NCI-H524 treated with DMSO at 0.1 percent for 48 hours (cell line): ENCODE data around the gene PTPRE.

Experiments used
- DNase-seq: peaks from one replicate; lab custom pipeline; 2025; lab: John Stamatoyannopoulos, UW

PTPRE gene

DNA sequence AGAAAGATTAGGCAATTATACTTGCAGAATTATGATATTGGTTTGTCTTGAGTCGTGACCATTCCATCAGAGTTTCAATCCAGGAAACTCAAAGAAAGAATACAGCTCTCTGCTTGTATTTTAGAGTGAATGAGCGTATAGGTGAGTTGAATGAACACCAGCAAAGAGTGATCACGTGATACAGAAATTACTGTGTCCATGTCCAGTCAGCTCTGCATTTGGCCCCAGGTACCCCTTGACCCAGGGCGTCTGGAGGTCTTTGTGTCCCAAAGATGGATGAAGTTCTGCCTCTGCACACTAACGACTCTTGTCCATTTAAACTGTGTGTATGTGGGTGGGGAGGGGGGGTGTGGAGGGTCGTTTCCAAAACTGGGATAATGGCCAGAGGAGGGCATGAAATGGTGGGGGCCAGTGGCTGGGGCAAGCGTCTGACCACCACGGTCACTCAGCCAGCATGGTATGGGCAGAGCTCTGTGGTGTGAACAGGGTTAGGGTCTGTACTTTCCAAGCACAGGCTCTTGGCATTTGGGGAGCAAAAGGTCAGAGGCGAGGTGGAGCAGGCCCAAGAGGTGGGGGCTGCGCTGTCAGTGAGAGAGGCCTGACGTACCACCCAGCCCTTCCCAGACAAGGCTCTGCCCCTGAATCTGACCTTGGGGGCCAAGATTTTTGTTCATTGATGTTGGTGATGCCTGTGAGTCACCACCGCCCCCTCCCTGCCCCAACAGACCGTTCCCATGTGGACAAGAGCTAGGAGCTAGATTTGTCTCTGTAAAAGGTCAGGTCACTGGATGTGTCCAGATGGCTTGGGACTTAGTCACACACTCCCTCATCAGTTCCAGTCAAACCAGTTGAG is 1.4 kb downstream of the PTPRE start:
- DNase-seq, result no peak

DNA sequence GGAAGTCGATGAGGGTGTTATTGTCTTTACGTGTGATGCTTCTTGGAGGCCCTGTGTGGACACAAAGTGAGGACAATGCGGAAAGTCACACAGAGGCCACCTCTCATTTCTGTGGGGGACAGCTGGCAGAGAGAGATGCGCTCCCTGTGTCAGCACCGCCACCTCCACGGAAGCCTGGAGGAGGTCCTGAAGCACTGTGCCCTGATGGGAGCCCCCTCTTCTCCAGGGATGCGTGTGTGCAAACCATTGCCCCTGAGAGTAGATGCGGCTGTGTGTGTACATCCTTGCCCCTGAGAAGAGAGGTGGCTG is 2.0 kb downstream of the PTPRE start:
- DNase-seq, result no peak

DNA sequence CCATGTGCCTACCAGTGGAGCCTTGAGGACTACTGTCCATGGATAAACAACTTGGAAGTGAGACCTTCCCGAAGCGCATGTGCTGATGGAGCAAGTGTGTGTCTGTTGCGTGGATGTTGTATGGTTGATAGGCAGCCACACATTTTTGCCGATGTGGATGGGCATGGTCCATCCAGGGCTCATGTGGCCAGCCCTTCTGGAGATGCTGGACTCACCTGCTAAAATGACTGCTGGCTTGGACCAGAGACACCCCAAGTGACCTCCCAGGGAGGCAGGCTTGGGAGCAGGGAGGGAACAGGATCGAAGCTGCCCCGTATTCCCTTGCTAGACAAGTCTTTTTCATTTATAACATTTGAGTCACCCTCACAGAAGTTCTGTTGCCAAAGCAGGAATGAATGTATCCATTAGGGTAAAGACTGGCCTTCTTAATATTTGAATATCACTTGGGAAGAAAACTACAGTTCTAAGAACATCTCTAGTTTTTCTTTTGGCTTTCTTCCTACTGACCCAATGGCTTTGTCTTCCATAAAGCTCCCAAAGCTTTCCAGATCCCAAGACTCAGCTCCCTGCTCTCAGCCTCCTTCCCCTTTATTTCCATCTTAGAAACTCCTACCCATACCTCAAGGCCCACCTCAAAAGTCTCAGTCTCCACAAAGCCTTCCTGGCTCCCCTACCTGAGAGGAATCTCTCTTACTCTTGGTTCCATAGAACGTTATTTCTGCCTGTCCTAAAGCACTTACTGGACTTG is 3.0 kb downstream of the PTPRE start:
- DNase-seq, result no peak

DNA sequence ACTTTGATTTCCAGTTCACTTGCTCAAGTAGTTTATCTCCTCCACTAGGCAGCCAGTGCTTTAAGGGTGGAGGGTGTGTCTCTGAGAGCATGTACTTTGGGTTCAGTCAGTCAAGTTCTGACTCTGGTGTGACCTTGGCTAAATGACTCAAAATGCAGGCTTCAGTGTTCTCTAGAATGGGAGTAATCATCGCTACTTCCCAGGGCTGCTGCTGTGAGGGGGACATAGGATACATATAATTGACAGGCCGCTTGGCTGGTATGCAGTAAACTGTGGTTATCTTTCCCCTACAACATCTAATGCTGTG is 3.5 kb downstream of the PTPRE start:
- no peak for DNase-seq

DNA sequence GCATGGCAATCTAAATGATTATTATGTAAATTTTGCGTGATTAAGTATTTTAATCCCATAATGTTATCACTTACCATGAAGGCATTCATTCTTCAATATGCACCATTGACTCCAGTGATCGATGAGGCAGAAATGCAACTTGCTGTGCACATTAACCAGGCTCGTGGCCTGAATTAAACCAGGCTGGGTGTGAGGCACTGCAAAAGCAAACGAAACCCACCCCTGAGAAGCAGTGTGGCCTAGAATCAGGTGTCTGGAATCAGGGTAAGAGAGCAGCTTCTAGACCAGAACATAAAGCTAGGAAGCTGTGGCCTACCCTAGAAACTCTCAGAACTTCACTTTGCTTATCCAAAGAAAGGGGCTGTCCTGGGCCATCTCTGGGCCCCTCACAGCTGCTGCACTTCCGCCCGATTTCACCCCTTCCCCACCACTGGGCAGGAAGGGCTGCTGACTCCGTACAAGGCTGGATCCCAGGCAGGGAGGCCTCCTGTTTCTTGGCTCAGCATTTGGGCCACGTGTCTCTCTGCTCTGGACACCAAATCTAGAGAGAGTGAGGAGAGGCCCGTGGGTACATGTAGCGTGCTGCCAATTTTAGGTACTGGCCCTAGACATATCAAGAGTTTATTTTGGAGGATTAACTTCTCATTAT is 4.4 kb downstream of the PTPRE start:
- DNase-seq, result no peak

DNA sequence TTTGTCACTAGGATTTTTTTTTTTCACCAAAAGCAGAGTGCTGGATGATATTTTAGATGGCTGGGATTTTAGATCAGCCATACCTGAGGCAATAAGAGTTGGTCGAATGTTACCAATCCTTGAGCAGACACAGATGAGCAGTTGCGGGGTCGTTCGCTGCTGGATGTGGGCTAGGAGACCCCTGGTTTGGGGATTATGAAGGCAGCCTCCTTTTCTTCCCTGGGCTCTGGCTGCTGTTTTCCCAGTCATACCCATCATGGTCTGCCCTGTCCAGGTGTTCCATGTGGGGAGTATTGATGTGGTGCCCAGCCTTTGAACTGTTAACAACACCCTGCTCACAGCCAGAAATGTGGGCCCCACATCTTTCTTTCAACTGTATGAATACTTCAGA is 5.0 kb downstream of the PTPRE start:
- DNase-seq, result no peak

DNA sequence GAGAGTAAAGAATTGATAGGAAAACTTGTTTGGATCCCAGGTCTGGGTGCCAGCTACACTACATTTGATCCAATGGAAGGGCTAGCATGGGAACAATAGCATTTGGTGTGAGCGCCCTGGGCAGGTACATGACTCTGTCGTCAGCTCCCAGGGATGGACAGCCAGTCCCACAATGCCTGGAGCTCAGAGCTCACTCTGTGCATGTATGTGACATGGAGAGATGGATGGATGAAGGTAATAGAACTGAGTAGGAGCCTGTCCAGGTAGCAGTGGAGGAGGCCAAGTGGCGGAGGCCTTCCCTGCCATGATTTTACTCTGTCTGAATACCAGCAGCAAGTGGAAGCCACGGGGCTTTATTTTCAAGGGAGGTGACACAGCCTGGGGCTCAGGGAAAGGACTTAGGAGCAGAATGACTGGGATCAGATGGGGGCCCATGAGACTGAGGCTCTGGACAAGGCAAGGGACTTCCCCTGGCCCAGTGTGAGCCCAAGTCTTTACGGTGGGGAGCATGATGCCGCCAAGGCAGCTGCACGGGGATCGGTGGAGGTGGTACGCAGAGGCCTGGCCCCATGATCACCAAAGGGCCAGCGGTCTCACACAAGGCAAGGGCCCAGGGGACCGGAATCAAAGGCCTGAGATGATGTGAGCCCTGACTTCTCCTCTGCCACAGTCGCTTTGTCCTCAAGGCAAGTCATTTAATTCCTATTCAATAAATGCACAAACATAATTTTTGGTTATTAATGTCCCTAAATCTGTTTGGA is 5.9 kb downstream of the PTPRE start:
- DNase-seq, result no peak

DNA sequence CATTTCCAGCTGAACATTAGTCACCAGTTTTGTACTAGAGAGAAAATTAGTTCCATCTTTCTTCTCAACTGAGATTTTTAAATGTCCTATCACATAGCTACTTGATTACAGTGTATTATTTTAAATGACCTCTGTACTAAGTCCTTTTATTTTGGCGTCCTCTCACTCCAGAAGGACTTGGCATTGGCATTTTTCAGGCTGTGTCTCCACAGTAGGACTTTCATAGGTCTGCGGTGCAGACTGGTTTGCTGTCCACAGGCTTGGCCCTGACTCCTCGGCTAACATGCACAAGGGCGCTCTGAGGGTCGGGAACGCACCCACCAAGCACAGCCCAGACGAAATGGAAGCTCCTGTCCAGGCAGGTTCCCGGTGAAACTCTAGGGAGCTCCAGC is 6.5 kb downstream of the PTPRE start:
- no peak for DNase-seq

DNA sequence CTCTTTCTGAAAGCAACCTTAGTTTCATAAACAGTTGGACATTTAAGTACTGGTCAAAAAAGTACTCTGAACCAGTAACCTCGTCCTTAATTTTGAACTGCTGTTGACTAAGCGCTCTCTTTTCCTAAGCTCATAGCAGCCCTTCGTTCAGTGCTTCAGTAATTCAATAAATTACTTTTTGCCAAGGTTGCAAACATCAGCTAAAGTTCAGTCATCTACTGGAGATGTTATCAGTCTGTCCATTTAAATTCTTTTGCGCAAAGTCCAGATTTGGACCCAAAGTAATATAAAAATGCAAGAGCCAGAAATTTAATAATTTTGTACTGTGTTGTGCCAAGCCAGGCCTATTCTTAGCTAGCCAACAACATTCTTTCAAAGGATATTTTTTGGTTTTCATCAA is 8.4 kb downstream of the PTPRE start:
- no peak for DNase-seq

DNA sequence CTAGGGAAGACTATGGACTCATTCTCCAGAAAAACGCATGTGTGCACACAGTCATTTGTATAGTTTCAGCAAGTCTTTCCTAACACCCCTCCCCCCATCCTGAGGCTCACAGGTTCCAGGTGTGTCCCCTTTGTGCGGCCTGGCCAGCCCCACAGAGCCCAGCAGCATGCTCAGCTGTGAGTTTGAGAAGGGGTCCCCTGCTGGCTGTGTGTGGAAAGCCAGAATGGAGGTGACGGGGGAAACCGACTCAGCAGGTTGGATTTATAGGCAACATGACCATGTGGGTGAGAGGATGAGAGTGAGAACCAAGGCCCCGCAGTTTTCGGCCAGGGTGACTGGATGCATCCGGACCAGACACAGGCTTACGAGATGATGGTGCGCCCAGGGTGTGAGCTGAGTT is 9.9 kb downstream of the PTPRE start:
- no peak for DNase-seq

DNA sequence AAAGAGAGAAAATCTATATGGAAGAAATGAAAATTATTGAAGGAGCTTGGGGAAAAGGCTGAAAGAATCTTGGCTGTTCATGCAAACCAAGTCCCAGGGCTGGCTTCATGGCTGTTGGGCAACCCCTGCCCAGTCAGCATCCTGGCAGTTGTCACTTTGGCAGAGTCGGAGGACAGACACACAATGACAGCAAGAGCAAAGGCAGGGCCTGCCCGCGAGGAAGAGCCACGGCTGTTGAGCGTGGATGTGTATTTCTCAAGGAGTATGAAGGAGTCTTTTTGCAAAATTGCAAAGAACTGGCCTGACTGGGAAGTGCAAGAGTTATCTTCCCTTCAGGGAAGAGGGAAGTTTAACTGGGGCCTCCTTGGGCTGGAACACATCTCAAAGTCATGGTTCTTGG is 11.7 kb downstream of the PTPRE start:
- no peak for DNase-seq

DNA sequence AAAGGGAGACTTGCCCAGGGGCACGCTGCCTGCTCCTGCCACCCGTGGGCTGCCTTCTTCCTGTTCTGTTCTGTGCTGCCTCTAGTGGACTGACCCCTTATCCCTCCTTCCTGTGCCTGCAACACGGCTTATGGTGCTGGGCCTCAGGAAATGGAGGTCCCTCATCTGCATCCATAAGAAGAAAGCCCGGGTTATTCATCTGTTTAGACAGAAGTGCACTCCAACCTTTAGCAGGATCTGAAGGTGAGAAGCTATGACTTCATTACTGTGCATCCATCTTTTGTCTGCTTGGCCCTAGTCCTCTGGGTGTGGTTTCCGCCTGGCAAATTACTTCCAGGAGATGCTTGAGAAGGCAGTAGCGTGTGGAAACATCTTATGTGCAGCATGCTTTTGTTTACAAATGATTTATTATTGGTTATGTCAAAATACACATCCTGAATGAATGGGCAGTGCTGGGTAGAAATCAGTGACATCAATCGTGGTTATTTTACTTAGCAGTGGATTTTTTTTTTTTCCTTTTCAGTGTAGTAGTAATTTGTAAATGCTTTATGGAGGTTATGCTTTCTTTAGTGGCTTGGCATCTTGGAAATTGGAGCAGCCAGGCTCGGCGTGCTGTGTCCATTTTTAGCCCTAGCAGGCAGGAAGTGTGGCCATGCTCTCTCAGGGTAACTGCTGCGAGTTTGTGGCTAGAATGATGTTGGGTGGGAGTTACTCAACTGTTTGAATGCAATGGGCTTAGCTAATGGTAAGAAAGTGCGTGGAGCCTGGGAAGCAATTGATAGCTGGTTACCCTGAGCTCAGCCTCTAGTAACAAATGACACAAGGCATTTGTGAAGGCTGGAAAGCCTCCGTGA is 12.7 kb downstream of the PTPRE start:
- no peak for DNase-seq

DNA sequence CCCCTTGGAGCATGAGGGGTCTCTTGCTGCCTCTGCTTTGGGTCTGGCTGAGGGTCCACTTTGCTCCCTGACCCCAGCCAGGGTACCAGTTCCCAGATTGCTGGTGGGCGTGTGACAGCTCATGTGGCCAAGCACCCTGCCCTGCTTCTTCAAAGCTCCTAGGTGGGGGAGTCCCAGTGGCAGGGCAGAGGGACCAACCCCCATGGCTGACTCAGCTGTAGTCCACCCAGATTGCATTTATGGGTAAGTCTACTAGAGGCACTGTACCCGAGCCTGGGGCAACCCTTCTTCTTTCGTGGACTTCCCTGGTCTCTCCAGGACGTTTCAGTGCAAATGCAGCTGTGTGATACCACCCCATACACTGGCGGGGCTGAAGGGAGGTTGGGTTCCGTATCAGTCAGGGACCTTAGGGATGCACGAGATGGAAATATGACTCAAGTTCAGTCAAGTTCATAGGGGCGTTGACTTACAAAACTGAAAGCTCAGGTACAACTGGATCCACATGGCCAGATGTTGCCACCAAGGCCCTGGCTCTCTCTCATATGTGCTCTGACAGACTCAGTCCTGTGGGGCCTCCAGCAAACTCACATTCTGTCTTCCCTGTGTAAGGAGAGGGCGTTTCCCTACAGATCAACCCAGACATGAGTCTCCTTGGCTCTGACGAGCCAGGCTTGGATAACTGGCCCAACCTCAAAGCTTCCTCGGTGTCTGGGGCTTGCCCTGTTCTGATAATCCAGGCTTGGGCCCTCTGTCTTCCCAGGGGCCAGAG is 13.6 kb downstream of the PTPRE start:
- no peak for DNase-seq

DNA sequence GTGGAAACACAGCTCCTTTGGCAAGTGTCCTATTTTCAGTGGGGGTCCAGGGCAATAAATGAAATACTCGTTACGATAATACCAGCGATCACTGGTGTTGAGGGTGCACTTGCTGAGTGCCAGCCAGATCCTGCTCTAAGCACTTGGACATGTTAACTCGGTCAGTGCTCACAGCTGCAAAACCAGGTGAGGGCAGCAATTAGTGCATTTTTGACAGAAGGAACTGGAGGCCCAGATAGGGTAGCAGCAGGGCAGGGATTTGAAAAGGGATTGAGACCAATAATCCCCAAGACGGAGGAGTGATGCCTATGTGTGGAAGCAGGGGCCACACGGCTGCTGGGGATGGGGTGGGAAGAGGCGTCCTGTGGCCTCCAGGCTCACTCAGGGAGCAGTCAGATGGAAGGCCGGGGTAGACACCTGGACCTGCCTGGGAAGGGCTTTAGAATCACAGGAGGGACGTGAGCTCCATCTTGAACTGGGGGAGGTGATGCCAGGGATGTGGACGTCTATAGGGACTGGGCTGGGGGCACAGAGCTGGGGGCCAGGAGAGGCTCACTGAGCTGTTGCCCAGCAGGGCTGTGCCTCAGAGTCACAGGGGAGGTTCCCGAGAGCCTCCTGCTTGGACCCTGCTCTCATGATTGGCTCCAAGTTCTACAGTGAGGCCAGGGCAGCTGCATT is 14.3 kb downstream of the PTPRE start:
- DNase-seq, result no peak

DNA sequence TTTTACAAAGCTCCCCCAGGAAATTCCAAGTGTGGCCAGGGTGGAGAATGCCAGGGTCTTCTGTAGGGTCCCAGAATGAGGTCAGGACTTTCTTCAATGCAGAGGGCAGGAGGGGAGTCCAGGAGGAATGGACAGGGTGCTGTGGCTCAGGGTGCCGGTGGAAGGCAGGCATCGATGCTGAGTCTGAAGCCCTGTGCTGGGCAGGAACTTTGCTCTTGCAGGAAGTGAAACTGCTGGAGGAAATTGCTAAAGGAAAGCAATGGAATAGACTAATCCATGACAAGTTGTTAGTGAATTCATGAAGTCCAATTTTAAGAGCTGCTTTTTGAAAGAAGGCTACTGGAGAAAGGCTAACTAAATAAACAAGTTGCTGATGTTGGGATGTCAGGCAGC is 14.8 kb downstream of the PTPRE start:
- no peak for DNase-seq

DNA sequence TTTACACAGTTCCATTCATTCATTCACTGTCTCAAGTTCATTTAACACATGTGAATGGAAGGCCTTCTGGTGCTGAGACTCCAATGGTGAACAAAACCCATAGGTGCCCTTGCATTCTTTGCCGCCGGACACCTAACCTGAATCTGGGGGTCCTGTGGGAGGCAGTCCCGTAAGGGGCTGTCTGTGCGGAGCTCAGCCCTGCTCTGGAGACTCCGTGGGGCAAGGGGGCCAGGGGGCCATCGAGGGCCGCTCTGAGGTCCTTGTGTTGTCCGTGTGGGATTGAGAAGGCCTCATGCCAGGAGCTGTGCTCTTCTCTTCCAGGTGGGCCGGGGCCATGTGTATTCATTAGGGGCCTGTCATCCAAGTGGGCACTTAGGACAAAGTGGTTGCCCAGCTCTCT is 15.3 kb downstream of the PTPRE start:
- DNase-seq, result no peak

DNA sequence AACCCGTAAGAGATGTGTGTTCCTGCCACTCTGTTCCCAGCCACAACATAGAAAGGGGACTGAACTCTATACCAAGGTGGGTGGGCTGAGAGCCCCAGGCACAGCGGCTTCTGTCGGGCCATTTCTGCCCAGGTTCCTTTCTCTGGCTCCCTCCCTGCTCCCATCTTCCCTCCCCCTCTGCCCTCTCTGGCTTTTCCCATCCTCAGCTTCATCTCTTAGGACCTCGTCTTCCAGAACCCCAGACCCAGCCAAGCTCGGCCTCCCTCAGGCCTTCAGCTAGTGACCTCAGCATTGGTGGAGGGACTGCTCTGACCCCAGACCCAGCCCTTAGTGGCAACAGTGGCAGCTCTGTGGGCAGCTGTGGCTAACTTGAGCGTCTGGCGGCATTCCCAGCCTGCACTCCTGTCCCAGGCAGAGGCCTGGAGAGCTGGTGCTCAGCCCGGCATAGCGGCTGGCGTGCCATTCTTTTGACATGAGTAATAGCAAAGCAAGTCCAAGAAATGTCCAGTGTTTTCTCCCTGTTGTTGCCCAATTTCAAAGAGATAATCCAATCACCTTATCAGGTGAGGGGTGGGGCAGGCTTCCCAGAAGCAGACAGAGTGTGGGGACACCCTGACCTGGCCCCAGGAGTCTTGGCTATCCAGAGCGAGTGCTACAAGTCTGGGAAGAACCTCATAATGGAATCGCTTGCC is 15.9 kb downstream of the PTPRE start:
- no peak for DNase-seq

DNA sequence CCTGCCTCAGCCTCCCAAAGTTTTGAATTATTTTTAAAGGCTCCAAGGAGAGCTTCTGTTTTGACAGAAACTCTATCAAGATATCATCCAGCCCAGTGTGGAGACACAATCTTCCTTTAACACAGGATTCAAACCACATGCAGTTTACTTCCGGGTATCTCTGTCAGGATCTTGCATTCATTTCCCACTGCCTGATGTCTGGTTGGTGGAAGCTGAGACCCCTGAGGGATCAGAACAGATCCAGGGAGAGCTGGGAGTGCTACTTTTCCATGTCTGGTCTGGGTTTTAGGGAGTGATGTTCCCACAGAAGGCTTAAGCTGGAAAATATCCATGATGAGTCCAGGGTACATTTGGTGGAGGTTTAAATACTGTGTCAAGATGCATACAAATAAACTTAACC is 16.7 kb downstream of the PTPRE start:
- DNase-seq, result no peak

DNA sequence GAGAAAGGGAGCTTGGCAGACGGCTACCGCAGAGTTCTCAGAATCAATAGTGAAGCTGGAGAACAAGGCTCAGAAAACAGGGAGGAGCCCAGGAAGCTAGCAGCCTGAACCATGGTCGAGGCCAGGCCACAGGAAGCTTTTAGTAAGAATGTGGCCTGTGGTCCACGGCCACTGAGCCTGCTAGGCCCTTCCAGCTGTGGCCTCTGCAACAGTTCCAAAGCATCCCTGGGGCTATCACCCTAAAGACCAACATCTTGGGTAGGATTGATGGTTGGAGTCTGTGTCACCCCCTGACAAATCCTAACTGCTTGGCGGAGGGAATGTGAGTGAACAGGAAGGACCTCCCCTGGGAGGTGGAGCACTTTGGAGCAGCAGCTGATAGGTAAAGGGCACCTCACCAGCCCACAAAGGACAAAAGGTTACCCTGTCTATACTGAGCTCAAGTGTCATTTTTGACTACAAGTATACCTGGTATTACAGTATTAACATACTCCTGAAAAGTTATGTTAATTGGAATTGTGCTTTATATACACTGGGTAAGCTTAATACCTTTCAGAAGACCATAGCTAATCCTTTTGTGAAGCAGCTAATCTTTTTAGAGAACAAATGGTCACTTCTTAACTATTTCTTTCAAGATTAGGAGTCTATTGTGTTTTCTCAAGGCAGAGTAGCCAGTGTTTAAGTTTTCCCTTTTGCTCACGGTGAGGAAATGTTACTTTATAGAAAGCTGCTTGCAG is 18.7 kb downstream of the PTPRE start:
- DNase-seq, result no peak
